Trophoblast cell (in vitro differentiated cells and primary cell): ENCODE results near the gene C2orf81.

Experiments used
- DNase-seq, 2 donors: peaks; one replicate each; pipeline ENCODE4 v3.0.0-alpha.2; 2016
- H2AFZ ChIP-seq: 2 replicates; pipeline ENCODE4 v1.6.1; 2013; ENCODE audit warnings: low read length, moderate library complexity, mild to moderate bottlenecking; ENCODE audit not compliant: insufficient read depth, poor library complexity
- H2AK5ac ChIP-seq: 2 replicates; pipeline ENCODE4 v1.6.1; 2013; ENCODE audit warnings: mild to moderate bottlenecking, low read length
- H2BK120ac ChIP-seq: 2 replicates; pipeline ENCODE4 v1.6.1; 2013; ENCODE audit warnings: low read length, mild to moderate bottlenecking, moderate library complexity; ENCODE audit not compliant: insufficient read depth, poor library complexity
- H2BK12ac ChIP-seq: 2 replicates; pipeline ENCODE4 v1.6.1; 2013; ENCODE audit warnings: mild to moderate bottlenecking, low read length, moderate library complexity
- H2BK5ac ChIP-seq: 2 replicates; pipeline ENCODE4 v1.6.1; 2013; ENCODE audit warnings: low read length, low read depth, moderate library complexity, mild to moderate bottlenecking; ENCODE audit not compliant: poor library complexity
- H3K14ac ChIP-seq: 2 replicates; pipeline ENCODE4 v1.6.1; 2013; ENCODE audit warnings: mild to moderate bottlenecking, low read length
- H3K18ac ChIP-seq: 2 replicates; pipeline ENCODE4 v1.6.1; 2013; ENCODE audit warnings: mild to moderate bottlenecking, low read length
- H3K23ac ChIP-seq: 2 replicates; pipeline ENCODE4 v1.6.1; 2013; ENCODE audit warnings: low read length
- H3K27ac ChIP-seq: 2 replicates; pipeline ENCODE4 v1.5.1; 2013; ENCODE audit warnings: low read depth, mild to moderate bottlenecking, inconsistent platforms, low read length, moderate library complexity
- H3K27me3 ChIP-seq: 2 replicates; pipeline ENCODE4 v1.6.1; 2013; ENCODE audit warnings: inconsistent platforms, mild to moderate bottlenecking, low read length, moderate library complexity; ENCODE audit not compliant: insufficient read depth
- H3K36me3 ChIP-seq, 2 experiments: 1 replicate in 1 of 2; 2 replicates in 1 of 2; pipeline ENCODE4 v1.6.1; 2013; ENCODE audit warnings: low read length in 2 of 2, mild to moderate bottlenecking in 2 of 2, moderate library complexity in 1 of 2; ENCODE audit not compliant: insufficient read depth in 2 of 2, control insufficient read depth in 1 of 2
- H3K4ac ChIP-seq: 2 replicates; pipeline ENCODE4 v1.6.1; 2013; ENCODE audit warnings: low read depth, mild to moderate bottlenecking, low read length, moderate library complexity
- H3K4me1 ChIP-seq, 2 experiments: 1 replicate in 1 of 2; 2 replicates in 1 of 2; pipeline ENCODE4 v1.6.1; 2013; ENCODE audit warnings: low read length in 2 of 2, mild to moderate bottlenecking in 2 of 2, moderate library complexity in 1 of 2; ENCODE audit not compliant: insufficient read depth in 2 of 2, control insufficient read depth in 1 of 2
- H3K4me2 ChIP-seq: 2 replicates; pipeline ENCODE4 v1.6.1; 2013; ENCODE audit warnings: inconsistent platforms, mild to moderate bottlenecking, low read length, moderate library complexity
- H3K4me3 ChIP-seq: 2 replicates; pipeline ENCODE4 v1.5.1; 2013; ENCODE audit warnings: mild to moderate bottlenecking, low read depth, low read length, inconsistent platforms
- H3K79me1 ChIP-seq: one replicate; pipeline ENCODE4 v1.6.1; 2013; ENCODE audit warnings: low read length
- H3K79me2 ChIP-seq: 2 replicates; pipeline ENCODE4 v1.6.1; 2013; ENCODE audit warnings: low read length, mild to moderate bottlenecking; ENCODE audit not compliant: control insufficient read depth, insufficient read depth, poor library complexity
- H3K9ac ChIP-seq: 2 replicates; pipeline ENCODE4 v1.6.1; 2013; ENCODE audit warnings: mild to moderate bottlenecking, low read length
- H3K9me3 ChIP-seq: 2 replicates; pipeline ENCODE4 v1.6.1; 2013; ENCODE audit warnings: low read depth, mild to moderate bottlenecking, control low read depth, inconsistent platforms, low read length; ENCODE audit not compliant: insufficient read depth
- H4K12ac ChIP-seq: 2 replicates; pipeline ENCODE4 v1.6.1; 2013; ENCODE audit warnings: low read depth, mild to moderate bottlenecking, low read length, moderate library complexity
- H4K8ac ChIP-seq: 2 replicates; pipeline ENCODE4 v1.6.1; 2013; ENCODE audit warnings: low read depth, mild to moderate bottlenecking, low read length, moderate library complexity
- H4K91ac ChIP-seq: one replicate; pipeline ENCODE4 v1.6.1; 2013; ENCODE audit warnings: low read depth, mild to moderate bottlenecking, low read length, moderate library complexity
- WGBS: extraction: QIAGEN DNeasy Blood & Tissue Kit; methylation state at CpG from one replicate; pipeline ENCODE4 v1.1.7; 2013; ENCODE audit warnings: missing lambda C conversion rate; ENCODE audit not compliant: insufficient read length, insufficient coverage; ENCODE audit errors: extremely low coverage; 5-methylcytosine and 5-hydroxymethylcytosine counted together

Gene C2orf81

GRCh38 chr2:74429487-74430451, 8.3 kb upstream of the C2orf81 start:
- WGBS = no CpG with 5 or more reads among the region's 18 CpGs

GRCh38 chr2:74428675-74429074, 7.3 kb upstream of the C2orf81 start:
- Histone ChIP-seq H3K4me1 (no peaks in the 10 kb centered on the region), H3K4me2 (no peak overlapping the region), H4K12ac (no peak overlapping the region), H2BK120ac (no peak overlapping the region), H4K8ac (no peak overlapping the region), H3K4ac (no peak overlapping the region), H3K9me3 (peaks cover 1% of the 10 kb centered on the region), H2BK12ac (no peak overlapping the region), H3K36me3 (peaks cover 63 to 76% of the 10 kb centered on the region in 2 experiments), H3K79me1 (no peaks in the 10 kb centered on the region), H3K27ac (no peak overlapping the region), H2AK5ac (no peak overlapping the region), H3K27me3 (no peaks in the 10 kb centered on the region), H2AFZ (no peak overlapping the region), H3K18ac (no peak overlapping the region), H2BK5ac (no peak overlapping the region), H3K14ac (no peak overlapping the region), H3K4me3 (no peak overlapping the region), H3K79me2 (no peaks in the 10 kb centered on the region), H3K9ac (no peak overlapping the region), H4K91ac (no peak overlapping the region), H3K23ac (no peak overlapping the region)
- no peak for DNase-seq
- WGBS = no CpG with 5 or more reads among the region's 5 CpGs

More at GRCh38 chr2:74429487-74430451, 8.3 kb upstream of the C2orf81 start:
- Histone ChIP-seq H3K14ac (no peak overlapping the region), H2AK5ac (no peak overlapping the region), H3K79me1 (no peaks in the 10 kb centered on the region), H3K23ac (no peak overlapping the region), H3K27me3 (no peaks in the 10 kb centered on the region), H3K27ac (no peak overlapping the region), H4K12ac (no peak overlapping the region), H3K4ac (no peak overlapping the region), H2BK5ac (no peak overlapping the region), H2BK120ac (no peak overlapping the region), H4K8ac (no peak overlapping the region), H2BK12ac (no peak overlapping the region), H3K36me3 (peaks cover 66 to 77% of the 10 kb centered on the region in 2 experiments), H3K9me3 (peaks cover 1% of the 10 kb centered on the region), H3K4me3 (no peak overlapping the region), H3K9ac (no peak overlapping the region), H3K4me1 (no peaks in the 10 kb centered on the region), H4K91ac (no peak overlapping the region), H3K18ac (no peak overlapping the region), H3K79me2 (no peaks in the 10 kb centered on the region), H2AFZ (no peak overlapping the region), H3K4me2 (no peak overlapping the region)
- DNase-seq = no peak

GRCh38 chr2:74427551-74427950, 6.1 kb upstream of the C2orf81 start:
- Histone ChIP-seq H3K9ac (no peak overlapping the region), H2AK5ac (no peak overlapping the region), H3K4ac (no peak overlapping the region), H3K4me2 (no peak overlapping the region), H2BK5ac (no peak overlapping the region), H2BK12ac (no peak overlapping the region), H3K18ac (no peak overlapping the region), H4K12ac (no peak overlapping the region), H3K14ac (no peak overlapping the region), H3K79me1 (no peaks in the 10 kb centered on the region), H2BK120ac (no peak overlapping the region), H3K9me3 (peaks cover 1% of the 10 kb centered on the region), H3K4me3 (no peak overlapping the region), H4K8ac (no peak overlapping the region), H3K23ac (no peak overlapping the region), H3K27me3 (no peaks in the 10 kb centered on the region), H3K4me1 (no peaks in the 10 kb centered on the region), H3K36me3 (peaks cover 62 to 74% of the 10 kb centered on the region in 2 experiments), H3K79me2 (no peaks in the 10 kb centered on the region), H2AFZ (no peak overlapping the region), H3K27ac (no peak overlapping the region), H4K91ac (no peak overlapping the region)
- DNase-seq = no peak
- no CpG with 5 or more reads among the region's 3 CpGs for whole genome bisulfite sequencing

GRCh38 chr2:74426181-74426758, 4.9 kb upstream of the C2orf81 start:
- no peak overlapping the region for H3K4me3 ChIP-seq

More at GRCh38 chr2:74426181-74426758, 4.9 kb upstream of the C2orf81 start:
- Histone ChIP-seq H2BK5ac (no peak overlapping the region), H4K91ac (no peak overlapping the region), H3K79me1 (no peaks in the 10 kb centered on the region), H3K4me2 (no peak overlapping the region), H3K27ac (no peak overlapping the region), H4K8ac (no peak overlapping the region), H3K9me3 (no peaks in the 10 kb centered on the region), H3K9ac (no peak overlapping the region), H3K4ac (no peak overlapping the region), H2BK120ac (no peak overlapping the region), H3K14ac (no peak overlapping the region), H2AK5ac (no peak overlapping the region), H3K27me3 (no peaks in the 10 kb centered on the region), H3K79me2 (peaks cover 1% of the 10 kb centered on the region), H2BK12ac (no peak overlapping the region), H2AFZ (no peak overlapping the region), H4K12ac (no peak overlapping the region), H3K4me1 (peaks cover 4 to 7% of the 10 kb centered on the region in 2 experiments), H3K23ac (no peak overlapping the region), H3K18ac (no peak overlapping the region), H3K36me3 (peaks cover 53 to 63% of the 10 kb centered on the region in 2 experiments)
- no peak for DNase-seq
- no CpG with 5 or more reads among the region's 14 CpGs for WGBS
